Stimulated activated CD8-positive, alpha-beta memory T cell treated with anti-CD3 and anti-CD28 coated beads, Interleukin-4, amount 100 ng/mL, for 48 hours (primary cell): ENCODE measurements around the gene UBE2K.
A peak's percentile ranks its signal among the peaks of the same experiment; 100 is the strongest.
"Not testable (repeated sequence)": the region's sequence is repeated elsewhere in the genome, so short reads cannot be mapped to it uniquely, and the experiment has no call there.

ENCODE experiments used
- DNase-seq: peaks from one replicate; pipeline ENCODE4 v3.0.0-alpha.2; 2020

UBE2K gene

DNA sequence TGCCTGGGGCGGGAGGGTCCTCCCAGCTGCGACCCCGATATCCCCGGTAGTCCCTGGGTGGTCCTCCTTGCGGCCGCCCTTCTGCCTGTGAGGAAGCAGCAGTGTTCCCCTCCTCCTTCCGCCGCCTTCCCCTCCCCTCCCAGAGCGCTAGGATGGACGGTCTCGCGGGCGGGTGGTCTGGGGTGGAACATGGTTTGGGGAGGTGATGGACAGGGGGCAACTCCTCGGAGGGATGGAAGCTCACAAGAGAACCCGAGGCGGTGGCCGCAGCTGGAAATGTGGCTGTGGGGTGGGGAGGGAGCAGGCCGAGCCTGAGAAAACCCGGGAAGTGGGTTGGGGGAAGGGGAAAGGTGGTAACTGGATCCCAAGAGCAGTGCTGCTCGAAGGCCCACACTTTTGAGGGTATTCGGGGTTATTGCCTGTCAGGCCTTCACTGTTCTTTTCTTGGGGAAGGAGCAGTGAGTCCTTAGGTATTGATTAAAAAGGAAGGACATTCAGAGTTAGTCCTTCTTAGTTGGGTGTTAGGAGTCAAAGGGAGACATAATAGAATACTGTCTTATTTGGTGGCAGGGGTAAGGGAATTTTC, 581 bp downstream of the UBE2K start:
- peak; percentile 69 for DNase-seq

DNA sequence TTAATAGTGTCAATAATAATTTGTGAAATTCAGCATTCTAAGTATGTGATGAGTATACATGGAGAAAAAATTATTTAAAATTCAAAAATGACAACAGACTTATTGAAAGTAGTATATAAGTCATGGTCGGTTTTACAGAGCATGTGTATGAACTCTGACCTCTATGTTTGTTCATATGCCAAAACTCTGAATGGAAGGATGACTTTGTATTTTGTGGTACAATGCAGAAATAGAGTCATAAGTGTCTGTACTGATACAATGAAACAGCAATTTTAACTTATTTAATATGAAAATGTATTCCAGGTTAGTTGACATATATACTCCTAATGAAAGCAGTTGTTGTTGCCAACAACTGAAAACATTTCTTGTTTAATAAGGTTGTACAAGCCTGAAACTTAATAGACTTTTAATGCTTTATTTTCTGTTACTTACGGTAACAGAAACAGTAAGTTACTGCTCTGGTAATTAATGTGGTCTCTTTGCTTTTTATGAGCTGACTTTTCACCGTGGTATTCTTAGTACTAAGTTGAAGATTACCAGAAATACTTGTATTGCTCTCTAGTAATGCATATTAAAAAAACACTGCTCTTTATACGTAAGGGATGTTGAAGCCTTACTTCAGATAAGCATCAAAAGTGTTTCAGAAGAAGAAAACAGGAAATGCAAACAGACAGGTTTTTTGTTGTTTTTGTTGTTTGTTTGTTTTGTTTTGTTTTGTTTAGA, 1.9 kb downstream of the UBE2K start:
- no peak for DNase-seq

DNA sequence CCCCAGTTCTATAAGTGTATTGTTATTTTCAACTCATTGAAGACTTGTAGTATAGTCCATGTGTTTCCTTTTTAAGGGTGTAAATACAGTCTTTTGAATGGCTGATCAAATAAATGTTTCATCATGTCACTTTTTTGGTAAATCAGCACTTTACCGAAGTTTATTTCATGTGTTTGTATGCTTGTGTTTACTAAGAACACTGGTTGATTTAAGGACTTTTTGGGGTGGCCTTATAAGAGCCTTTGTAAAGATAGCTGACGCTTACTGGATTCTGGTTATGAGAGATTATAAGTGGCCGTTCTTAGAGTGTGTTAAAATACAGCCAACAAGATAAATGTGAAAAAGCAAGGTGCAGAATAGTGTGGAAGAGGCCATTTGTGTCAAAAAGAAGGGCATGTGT, 2.6 kb downstream of the UBE2K start:
- DNase-seq = no peak

- DNase-seq = no peak
These were observed 4.8 kb downstream of the UBE2K start for GRCh38 chr4:39702716-39703115.

DNA sequence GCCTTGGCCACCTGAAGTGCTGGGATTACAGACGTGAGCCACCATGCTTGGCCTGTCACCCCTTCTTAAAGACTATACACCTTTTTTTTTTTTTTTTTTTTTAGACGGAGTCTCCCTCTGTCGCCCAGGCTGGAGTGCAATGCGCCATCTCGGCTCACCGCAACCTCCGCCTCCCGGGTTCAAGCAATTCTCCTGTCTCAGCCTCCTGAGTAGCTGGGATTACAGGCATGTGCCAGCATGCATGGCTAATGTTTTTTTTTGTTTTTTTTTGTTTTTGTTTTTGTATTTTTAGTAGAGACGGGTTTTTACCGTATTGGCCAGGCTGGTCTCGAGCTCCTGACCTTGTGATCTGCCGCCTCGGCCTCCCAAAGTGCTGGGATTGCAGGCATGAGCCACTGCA, 6.9 kb downstream of the UBE2K start:
- DNase-seq = not testable (repeated sequence)

- no peak for DNase-seq
These were observed 8.4 kb downstream of the UBE2K start for GRCh38 chr4:39706334-39706733.

DNA sequence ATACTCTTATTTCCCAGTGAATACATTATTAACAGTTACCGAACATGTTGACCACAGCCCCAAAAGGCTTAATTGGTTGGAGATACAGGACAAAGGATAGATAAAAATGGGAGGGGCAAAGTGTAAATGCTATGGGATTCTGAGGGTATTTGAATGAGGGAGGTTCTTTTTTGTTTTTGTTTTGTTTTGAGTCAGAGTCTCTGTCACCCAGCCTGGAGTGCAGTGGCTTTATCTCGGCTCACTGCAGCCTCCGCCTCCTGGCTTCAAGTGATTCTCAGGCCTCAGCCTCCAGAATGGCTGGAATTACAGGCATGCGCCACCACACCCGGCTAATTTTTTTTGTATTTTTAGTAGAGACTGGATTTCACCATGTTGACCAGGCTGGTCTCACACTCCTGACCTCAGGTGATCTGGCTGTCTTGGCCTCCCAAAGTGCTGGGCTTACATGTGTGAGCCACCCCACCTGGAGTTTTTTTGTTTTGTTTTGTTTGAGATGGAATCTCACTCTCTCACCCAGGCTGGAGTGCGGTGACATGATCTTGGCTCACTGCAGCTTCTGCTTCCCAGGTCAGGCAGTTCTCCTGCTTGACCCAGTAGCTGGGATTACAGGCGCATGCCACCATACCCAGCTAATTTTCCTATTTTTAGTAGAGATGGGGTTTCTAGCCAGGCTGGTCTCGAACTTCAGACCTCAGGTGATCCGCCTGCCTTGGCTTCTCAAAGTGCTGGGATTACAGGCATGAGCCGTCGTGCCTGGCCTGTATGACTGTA, 9.0 kb downstream of the UBE2K start:
- DNase-seq = no peak

DNA sequence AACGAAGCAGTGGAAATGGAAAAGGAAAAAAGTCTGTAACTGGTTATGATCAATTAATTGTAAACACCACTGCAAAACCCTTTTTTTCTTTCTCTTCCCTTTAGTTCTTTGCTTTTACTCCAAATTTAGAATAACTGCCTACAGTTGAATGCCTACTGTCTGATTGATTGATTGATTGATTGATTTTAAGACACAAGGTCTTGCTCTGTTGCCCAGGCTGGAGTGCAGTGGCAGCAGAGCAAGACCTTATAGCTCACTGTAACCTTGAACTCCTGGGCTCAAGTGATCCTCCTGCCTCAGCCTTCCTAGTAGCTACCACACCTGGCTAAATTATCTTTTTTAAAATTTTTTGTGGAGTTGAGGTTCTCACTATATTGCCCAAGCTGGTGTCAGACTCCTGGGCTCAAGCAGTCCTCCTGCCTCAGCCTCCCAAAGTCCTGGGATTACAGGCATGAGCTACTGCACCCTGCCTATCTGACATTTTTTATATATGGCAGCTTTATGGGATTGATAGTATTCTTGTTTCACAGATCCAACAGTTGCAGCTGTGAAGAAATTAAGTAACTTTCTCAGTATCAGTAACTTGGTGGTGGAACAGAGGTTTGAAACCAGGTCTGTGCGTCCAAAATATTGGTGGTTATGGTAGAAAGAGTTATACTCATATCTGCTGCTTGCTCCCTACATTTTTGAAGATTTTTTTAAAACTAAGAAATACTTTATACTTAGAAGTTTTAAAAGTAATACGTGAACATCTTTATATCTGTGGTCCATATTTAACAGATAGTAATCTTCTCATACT, 12.4 kb downstream of the UBE2K start:
- no peak for DNase-seq

- DNase-seq = no peak
These were observed 15.1 kb downstream of the UBE2K start for GRCh38 chr4:39712819-39713607.

- no peak for DNase-seq
These were observed 15.8 kb downstream of the UBE2K start for GRCh38 chr4:39713691-39714090.

GRCh38 chr4:39714166-39714565, 16.2 kb downstream of the UBE2K start:
- no peak for DNase-seq

- DNase-seq = no peak
These were observed 17.9 kb downstream of the UBE2K start for GRCh38 chr4:39715788-39716187.

DNA sequence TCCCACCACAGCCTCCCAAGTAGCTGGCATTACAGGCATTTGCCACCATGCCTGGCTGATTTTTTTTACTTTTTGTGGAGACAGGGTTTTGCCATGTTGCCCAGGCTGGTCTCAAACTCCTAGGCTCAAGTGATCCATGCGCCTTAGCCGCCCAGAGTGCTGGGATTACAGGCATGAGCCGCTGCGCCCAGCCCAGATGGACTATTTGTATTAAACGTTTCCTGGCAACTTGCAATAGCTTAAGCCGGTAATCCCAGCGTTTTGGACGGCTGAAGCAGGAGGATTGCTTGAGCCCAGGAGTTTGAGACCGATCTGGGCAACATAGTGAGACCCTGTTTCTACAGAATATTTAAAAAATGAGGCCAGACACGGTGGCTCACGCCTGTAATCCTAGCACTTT, 18.4 kb downstream of the UBE2K start:
- DNase-seq = no peak

- not testable (repeated sequence) for DNase-seq
These were observed 19.8 kb downstream of the UBE2K start for GRCh38 chr4:39717743-39718142.

DNA sequence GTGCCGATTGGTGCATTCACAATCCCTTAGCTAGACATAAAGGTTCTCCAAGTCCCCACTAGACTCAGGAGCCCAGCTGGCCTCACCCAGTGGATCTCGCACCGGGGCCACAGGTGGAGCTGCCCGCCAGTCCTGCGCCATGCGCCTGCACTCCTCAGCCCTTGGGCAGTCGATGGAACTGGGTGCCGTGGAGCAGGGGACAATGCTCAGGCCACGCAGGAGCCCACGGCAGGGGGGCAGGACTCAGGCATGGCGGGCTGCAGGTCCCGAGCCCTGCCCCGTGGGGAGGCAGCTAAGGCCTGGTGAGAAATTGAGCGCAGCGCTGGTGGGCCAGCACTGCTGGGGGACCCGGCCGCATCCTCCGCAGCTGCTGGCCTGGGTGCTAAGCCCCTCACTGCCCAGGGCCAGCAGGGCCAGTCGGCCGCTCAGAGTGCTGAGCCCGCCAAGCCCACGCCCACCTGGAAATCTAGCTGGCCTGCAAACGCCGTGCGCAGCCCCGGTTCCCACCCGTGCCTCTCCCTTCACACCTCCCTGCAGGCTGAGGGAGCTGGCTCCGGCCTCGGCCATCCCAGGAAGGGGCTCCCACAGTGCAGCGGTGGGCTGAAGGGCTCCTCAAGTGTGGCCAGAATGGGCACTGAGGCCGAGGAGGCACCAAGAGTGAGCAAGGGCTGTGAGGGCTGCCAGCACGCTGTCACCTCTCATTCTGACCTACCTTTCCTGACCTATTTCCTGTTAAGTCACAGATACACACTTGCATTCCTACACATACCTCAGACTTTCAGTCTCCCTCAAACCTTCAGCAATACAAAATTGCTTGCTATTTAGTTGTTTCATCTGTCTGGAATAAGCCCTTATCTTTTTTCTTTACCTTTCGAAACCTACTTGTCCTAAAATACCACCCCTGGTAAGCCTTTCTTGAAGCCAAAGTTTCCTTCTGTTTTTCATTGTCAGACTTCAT, 20.7 kb downstream of the UBE2K start:
- DNase-seq = no peak

GRCh38 chr4:39719804-39720580, 22.1 kb downstream of the UBE2K start:
- DNase-seq = no peak

- DNase-seq = not testable (repeated sequence)
These were observed 23.3 kb downstream of the UBE2K start for GRCh38 chr4:39721273-39721672.

GRCh38 chr4:39721788-39722187, 23.9 kb downstream of the UBE2K start:
- no peak for DNase-seq

- no peak for DNase-seq
These were observed 31.6 kb downstream of the UBE2K start for GRCh38 chr4:39729557-39729956.

GRCh38 chr4:39730072-39730471, 32.1 kb downstream of the UBE2K start:
- DNase-seq = no peak
